NCI-H748 treated with DMSO at 0.1 percent for 48 hours (cell line): ENCODE results near the gene PTCSC3.

Source experiments
- DNase-seq: peaks from one replicate; lab custom pipeline; 2025; lab: John Stamatoyannopoulos, UW

Gene PTCSC3

DNA sequence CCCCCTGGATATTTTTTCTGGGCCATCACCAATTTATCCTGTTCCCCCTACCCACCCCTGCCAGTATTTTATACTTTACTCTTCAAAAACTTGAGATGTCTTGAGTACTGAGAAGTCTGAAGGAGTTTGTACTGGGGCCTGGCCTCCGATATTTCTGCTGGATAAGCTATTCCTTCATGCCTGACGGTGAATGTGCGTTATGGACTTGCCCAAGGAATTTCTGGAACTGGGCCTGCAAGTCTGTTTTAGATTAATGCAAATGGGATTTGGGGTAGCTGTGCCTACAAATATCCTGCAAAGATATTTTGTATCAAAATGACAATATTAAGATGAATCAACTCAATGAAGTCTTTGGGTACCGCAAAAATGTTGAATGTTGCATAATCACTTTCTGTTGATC lies at the start of gene PTCSC3:
TSS of gene PTCSC3 (minus strand) at position 199 of the 400 bp plus-strand sequence.
- no peak for DNase-seq

GRCh38 chr14:36226164-36226563 lies 49.6 kb upstream of the PTCSC3 start:
- no peak for DNase-seq

DNA sequence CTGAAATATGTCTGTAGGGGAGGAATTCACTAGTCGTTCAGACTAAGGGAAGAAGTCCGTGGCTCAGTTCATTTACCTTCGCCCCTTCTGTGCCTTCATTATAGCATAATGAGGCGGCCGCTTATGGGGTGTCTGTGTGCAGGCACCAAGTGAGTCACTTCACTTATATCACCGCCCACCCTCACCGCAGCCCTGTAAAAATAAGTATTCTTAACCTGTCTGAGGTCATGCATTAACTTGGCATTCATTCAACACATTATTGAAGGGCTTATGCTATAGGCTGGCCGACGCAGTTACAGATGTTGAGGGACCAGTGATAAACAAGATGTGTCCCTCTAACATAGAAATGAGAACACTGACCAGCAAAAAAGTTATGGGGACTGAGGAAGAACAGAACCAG lies 47.7 kb upstream of the PTCSC3 start:
- no peak for DNase-seq

DNA sequence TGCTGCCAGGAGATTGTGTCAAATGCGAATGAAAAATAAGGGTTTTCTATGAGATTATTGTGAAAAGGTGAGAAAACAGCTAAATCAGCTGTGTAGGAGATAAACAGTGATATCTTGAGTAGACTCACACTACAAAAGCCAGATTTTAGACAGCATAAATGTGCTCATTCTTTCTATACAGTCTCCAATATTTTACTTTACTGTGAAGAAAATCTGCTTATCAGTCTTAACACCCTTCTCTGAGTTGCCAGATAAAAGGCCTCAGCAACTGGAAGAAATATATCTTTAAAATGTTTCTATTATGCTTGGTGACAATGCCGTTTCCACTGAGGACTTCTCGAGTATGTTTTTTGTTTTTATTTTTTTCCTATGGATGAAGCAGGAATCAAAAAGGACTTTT lies 47.0 kb upstream of the PTCSC3 start:
- no peak for DNase-seq

- DNase-seq = no peak
These were observed 46.5 kb upstream of the PTCSC3 start for GRCh38 chr14:36222952-36223468.

GRCh38 chr14:36222337-36222736 lies 45.8 kb upstream of the PTCSC3 start:
- DNase-seq = no peak

DNA sequence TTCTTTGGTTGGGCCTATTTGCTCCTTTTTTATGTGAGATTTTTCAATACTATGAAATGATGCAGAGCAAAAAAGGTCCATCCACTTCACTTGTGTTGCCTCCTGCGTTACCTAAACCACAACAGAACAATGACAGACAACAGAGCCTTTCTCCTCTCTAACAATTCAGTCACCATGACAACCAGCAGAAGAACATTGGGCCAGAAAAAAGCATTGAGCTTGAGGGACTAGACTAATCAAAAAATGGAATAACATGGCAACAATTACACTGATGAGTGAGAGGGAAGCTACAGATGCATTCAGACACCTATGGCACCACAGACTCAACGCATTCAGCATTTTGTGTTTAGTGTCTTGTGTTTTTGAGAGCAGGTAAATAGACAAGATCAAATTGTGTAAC lies 44.6 kb upstream of the PTCSC3 start:
- DNase-seq = peak; percentile 90

DNA sequence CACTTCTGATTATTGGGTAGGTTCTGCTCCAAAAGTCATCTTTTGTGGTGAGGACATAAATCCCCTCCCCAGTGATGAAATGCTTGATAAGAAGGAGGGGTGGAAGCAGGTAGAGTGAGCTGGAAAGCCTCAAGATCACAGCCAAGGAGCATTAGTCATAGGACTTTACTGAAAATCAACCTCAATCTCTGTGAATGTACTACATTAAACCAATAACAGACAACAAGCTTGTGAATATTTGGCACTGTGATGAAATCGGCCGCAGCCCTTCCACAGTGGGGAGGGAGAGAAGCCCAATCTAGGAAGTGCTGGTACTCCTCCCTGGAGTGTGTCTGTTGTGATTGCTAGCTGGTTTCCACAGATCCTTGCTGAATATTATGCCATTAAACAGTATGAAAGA lies 41.2 kb upstream of the PTCSC3 start:
- no peak for DNase-seq

GRCh38 chr14:36217027-36217426 lies 40.5 kb upstream of the PTCSC3 start:
- no peak for DNase-seq

DNA sequence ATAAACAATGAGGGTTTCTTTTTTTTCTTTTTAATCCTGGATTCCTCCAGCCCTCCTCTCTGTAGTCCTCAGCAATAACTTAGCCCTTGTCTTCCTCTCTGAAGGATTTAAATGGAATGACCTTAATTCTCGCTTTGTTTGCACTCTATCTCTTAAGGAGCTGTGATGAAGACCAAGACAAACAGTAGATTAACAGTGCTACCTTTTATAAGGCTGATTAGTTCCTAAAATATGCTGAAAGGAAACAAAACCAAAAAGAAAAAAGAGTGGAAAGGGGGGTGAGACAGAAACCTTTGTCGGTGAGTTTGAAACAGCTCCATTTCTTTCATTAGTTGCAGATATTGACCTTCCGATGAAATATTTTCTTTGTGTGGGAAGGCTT lies 38.7 kb upstream of the PTCSC3 start:
- DNase-seq = no peak

- no peak for DNase-seq
These were observed 38.1 kb upstream of the PTCSC3 start for GRCh38 chr14:36214476-36215216.

- DNase-seq = no peak
These were observed 36.5 kb upstream of the PTCSC3 start for GRCh38 chr14:36212987-36213386.

GRCh38 chr14:36212577-36212976 lies 36.1 kb upstream of the PTCSC3 start:
- DNase-seq = no peak

GRCh38 chr14:36208690-36209278 lies 32.3 kb upstream of the PTCSC3 start:
- DNase-seq = peak; percentile 96

DNA sequence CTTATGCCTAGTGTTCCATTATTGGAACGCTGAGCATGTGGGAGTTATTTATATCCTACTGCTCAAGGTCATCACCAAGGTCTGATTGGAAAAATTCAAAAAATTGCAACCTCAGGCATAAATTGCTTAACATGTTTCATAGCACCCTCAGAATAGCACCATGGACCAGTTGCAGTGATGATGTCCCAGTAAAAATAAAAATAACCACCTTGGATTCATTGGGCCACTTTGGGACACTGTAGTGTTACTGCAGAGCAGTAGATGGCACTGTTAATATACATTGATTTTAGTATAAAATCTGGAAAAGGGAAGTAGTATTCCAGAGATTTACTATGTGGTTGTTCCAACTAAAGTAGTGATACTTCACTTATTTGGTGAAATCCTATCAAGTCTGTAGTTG lies 31.0 kb upstream of the PTCSC3 start:
- peak; percentile 54 for DNase-seq

DNA sequence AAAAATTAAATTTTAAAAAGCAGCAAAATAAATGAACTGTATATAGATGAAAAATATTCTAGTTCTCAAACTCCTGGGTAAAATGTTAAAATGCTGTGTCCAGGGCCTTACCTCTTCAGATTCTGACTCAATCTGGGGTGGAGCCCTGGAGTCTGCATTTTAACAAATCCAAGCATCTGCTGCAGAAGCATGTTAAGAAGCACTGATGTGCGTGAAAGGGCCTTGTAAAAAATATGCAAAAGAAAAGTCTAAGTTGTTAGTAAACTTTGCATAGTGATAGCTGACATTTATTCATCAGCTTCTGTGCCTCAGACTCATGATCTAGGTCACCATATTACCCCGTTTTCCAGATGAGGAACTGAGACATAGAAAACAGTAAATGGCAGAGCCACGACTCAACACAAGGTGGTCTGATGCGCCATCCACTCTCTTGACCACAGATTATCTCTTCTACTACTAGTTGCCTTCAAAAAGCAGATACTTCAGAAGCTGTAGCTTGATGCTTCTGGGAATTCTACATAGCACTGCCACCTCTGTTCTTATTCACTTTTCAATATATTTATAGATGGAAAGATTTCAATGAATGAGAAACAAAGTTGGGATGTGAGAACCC lies 28.0 kb upstream of the PTCSC3 start:
- no peak for DNase-seq

GRCh38 chr14:36198378-36198777 lies 21.9 kb upstream of the PTCSC3 start:
- no peak for DNase-seq

DNA sequence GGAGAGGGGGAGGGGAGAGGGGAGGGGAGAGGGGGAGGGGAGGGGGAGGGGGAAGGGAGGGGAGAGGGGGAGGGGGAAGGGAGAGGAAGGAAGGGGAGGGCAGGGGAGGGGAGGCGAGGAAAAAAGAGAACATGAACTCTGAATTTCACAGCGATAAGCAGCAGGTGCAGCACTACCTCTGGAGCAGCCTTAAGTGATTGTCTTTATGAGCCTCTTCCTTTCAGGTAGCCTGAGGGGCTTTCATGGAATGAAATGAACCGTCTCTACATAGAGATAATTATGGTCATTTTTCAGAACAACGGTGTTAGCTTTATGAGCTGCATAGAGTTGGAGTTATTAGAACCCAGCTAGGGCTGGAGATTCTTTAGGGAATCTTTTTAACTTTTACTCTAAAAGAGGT lies 18.1 kb upstream of the PTCSC3 start:
- DNase-seq = peak; percentile 84

- DNase-seq = no peak
These were observed 16.0 kb upstream of the PTCSC3 start for GRCh38 chr14:36192530-36192929.

DNA sequence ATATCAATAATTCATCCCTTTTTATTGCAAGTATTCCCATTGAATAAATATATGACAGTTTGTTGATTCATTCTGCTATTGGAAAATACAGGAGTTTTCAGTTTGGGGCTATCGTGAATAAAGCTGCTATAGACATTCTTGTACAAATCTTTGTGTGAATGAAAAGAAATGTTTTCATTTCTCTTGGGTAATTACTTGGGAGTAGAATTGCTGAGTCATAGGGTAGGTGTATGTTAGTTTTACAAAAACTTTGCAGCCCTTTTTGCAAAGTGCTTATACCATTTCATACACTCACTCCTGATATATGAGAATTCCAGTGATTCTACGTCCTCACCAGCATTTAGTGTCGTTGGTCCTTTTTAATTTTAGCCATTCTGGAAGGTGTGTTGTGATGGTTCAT lies 6.9 kb upstream of the PTCSC3 start:
- no peak for DNase-seq

- DNase-seq = no peak
These were observed 4.9 kb upstream of the PTCSC3 start for GRCh38 chr14:36181417-36181816.

- no peak for DNase-seq
These were observed 967 bp upstream of the PTCSC3 start for GRCh38 chr14:36177489-36177888.

DNA sequence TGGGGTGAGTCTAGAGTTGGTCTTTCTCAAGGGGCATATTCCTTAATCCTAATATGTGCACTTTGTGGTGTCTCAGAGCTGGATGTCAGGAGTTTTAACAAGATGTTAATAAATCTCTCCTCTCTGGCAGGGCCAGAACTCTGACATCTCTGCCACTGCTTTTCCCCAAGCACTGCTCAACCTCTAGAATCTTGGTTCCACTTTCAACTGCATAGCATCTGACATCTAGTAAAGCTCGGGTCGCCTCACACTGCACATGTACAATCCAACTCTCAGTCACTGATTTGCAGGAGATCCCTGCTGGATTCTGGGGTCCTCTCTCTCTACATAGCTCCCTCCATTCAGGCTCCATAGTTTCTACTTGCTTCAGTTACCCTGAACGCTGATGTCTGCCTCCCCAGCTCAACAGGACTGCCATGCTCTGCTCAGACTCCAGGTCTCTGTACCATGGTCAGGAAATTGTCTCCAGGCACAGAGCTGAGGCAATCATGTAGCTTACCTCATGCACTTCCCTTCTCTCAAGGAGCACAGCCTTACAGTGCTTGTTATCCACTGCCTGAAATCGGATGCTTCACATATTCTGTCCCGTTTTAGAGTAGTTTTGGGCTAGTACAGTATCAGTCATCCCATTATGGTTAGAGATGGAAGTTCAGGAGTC lies 1.6 kb downstream of the PTCSC3 start:
- no peak for DNase-seq
